Trophoblast cell (in vitro differentiated cells and primary cell): ENCODE data around the gene CYP46A1.

ENCODE experiments used
- DNase-seq, 2 donors: peaks; one replicate each; pipeline ENCODE4 v3.0.0-alpha.2; 2016
- H2AFZ ChIP-seq: 2 replicates; pipeline ENCODE4 v1.6.1; 2013; ENCODE audit warnings: low read length, moderate library complexity, mild to moderate bottlenecking; ENCODE audit not compliant: insufficient read depth, poor library complexity
- H2AK5ac ChIP-seq: 2 replicates; pipeline ENCODE4 v1.6.1; 2013; ENCODE audit warnings: mild to moderate bottlenecking, low read length
- H2BK120ac ChIP-seq: 2 replicates; pipeline ENCODE4 v1.6.1; 2013; ENCODE audit warnings: low read length, mild to moderate bottlenecking, moderate library complexity; ENCODE audit not compliant: insufficient read depth, poor library complexity
- H2BK12ac ChIP-seq: 2 replicates; pipeline ENCODE4 v1.6.1; 2013; ENCODE audit warnings: mild to moderate bottlenecking, low read length, moderate library complexity
- H2BK5ac ChIP-seq: 2 replicates; pipeline ENCODE4 v1.6.1; 2013; ENCODE audit warnings: low read length, low read depth, moderate library complexity, mild to moderate bottlenecking; ENCODE audit not compliant: poor library complexity
- H3K14ac ChIP-seq: 2 replicates; pipeline ENCODE4 v1.6.1; 2013; ENCODE audit warnings: mild to moderate bottlenecking, low read length
- H3K18ac ChIP-seq: 2 replicates; pipeline ENCODE4 v1.6.1; 2013; ENCODE audit warnings: mild to moderate bottlenecking, low read length
- H3K23ac ChIP-seq: 2 replicates; pipeline ENCODE4 v1.6.1; 2013; ENCODE audit warnings: low read length
- H3K27ac ChIP-seq: 2 replicates; pipeline ENCODE4 v1.5.1; 2013; ENCODE audit warnings: low read depth, mild to moderate bottlenecking, inconsistent platforms, low read length, moderate library complexity
- H3K27me3 ChIP-seq: 2 replicates; pipeline ENCODE4 v1.6.1; 2013; ENCODE audit warnings: inconsistent platforms, mild to moderate bottlenecking, low read length, moderate library complexity; ENCODE audit not compliant: insufficient read depth
- H3K36me3 ChIP-seq, 2 experiments: 1 replicate in 1 of 2; 2 replicates in 1 of 2; pipeline ENCODE4 v1.6.1; 2013; ENCODE audit warnings: low read length in 2 of 2, mild to moderate bottlenecking in 2 of 2, moderate library complexity in 1 of 2; ENCODE audit not compliant: insufficient read depth in 2 of 2, control insufficient read depth in 1 of 2
- H3K4ac ChIP-seq: 2 replicates; pipeline ENCODE4 v1.6.1; 2013; ENCODE audit warnings: low read depth, mild to moderate bottlenecking, low read length, moderate library complexity
- H3K4me1 ChIP-seq, 2 experiments: 1 replicate in 1 of 2; 2 replicates in 1 of 2; pipeline ENCODE4 v1.6.1; 2013; ENCODE audit warnings: low read length in 2 of 2, mild to moderate bottlenecking in 2 of 2, moderate library complexity in 1 of 2; ENCODE audit not compliant: insufficient read depth in 2 of 2, control insufficient read depth in 1 of 2
- H3K4me2 ChIP-seq: 2 replicates; pipeline ENCODE4 v1.6.1; 2013; ENCODE audit warnings: inconsistent platforms, mild to moderate bottlenecking, low read length, moderate library complexity
- H3K4me3 ChIP-seq: 2 replicates; pipeline ENCODE4 v1.5.1; 2013; ENCODE audit warnings: mild to moderate bottlenecking, low read depth, low read length, inconsistent platforms
- H3K79me1 ChIP-seq: one replicate; pipeline ENCODE4 v1.6.1; 2013; ENCODE audit warnings: low read length
- H3K79me2 ChIP-seq: 2 replicates; pipeline ENCODE4 v1.6.1; 2013; ENCODE audit warnings: low read length, mild to moderate bottlenecking; ENCODE audit not compliant: control insufficient read depth, insufficient read depth, poor library complexity
- H3K9ac ChIP-seq: 2 replicates; pipeline ENCODE4 v1.6.1; 2013; ENCODE audit warnings: mild to moderate bottlenecking, low read length
- H3K9me3 ChIP-seq: 2 replicates; pipeline ENCODE4 v1.6.1; 2013; ENCODE audit warnings: low read depth, mild to moderate bottlenecking, control low read depth, inconsistent platforms, low read length; ENCODE audit not compliant: insufficient read depth
- H4K12ac ChIP-seq: 2 replicates; pipeline ENCODE4 v1.6.1; 2013; ENCODE audit warnings: low read depth, mild to moderate bottlenecking, low read length, moderate library complexity
- H4K8ac ChIP-seq: 2 replicates; pipeline ENCODE4 v1.6.1; 2013; ENCODE audit warnings: low read depth, mild to moderate bottlenecking, low read length, moderate library complexity
- H4K91ac ChIP-seq: one replicate; pipeline ENCODE4 v1.6.1; 2013; ENCODE audit warnings: low read depth, mild to moderate bottlenecking, low read length, moderate library complexity
- WGBS: extraction: QIAGEN DNeasy Blood & Tissue Kit; methylation state at CpG from one replicate; pipeline ENCODE4 v1.1.7; 2013; ENCODE audit warnings: missing lambda C conversion rate; ENCODE audit not compliant: insufficient read length, insufficient coverage; ENCODE audit errors: extremely low coverage; 5-methylcytosine and 5-hydroxymethylcytosine counted together

CYP46A1 gene

GRCh38 chr14:99691111-99691885, 7.2 kb downstream of the CYP46A1 start:
- Histone ChIP-seq H3K4me2 (no peak overlapping the region), H3K9ac (no peak overlapping the region), H2BK12ac (no peak overlapping the region), H3K27ac (no peak overlapping the region), H3K79me2 (no peaks in the 10 kb centered on the region), H2AFZ (no peak overlapping the region), H3K9me3 (peaks cover 3% of the 10 kb centered on the region), H3K14ac (no peak overlapping the region), H3K18ac (no peak overlapping the region), H3K23ac (no peak overlapping the region), H3K4ac (no peak overlapping the region), H3K4me1 (peaks cover 0 to 4% of the 10 kb centered on the region in 2 experiments), H4K8ac (no peak overlapping the region), H3K27me3 (no peaks in the 10 kb centered on the region), H2BK120ac (no peak overlapping the region), H4K91ac (no peak overlapping the region), H2AK5ac (no peak overlapping the region), H2BK5ac (no peak overlapping the region), H3K36me3 (no peaks in the 10 kb centered on the region), H3K4me3 (no peak overlapping the region), H4K12ac (no peak overlapping the region), H3K79me1 (no peaks in the 10 kb centered on the region)
- DNase-seq, result no peak
- WGBS, result no CpG with 5 or more reads among the region's 13 CpGs

GRCh38 chr14:99693918-99694317, 9.8 kb downstream of the CYP46A1 start:
- H4K12ac ChIP-seq, result no peak overlapping the region
- H4K91ac ChIP-seq, result no peak overlapping the region
- H4K8ac ChIP-seq, result no peak overlapping the region
- no CpG with 5 or more reads among the region's 3 CpGs for WGBS
- no peak overlapping the region for H3K18ac ChIP-seq
- no peak for DNase-seq
- no peaks in the 10 kb centered on the region for H3K79me2 ChIP-seq
- H2BK5ac ChIP-seq, result no peak overlapping the region
- H2AK5ac ChIP-seq, result no peak overlapping the region
- H3K27ac ChIP-seq, result no peak overlapping the region
- H3K4me2 ChIP-seq, result no peak overlapping the region
- H3K79me1 ChIP-seq, result peaks cover 2% of the 10 kb centered on the region
- H3K36me3 ChIP-seq, result no peaks in the 10 kb centered on the region
- no peak overlapping the region for H3K4ac ChIP-seq
- no peak overlapping the region for H3K23ac ChIP-seq
- H2BK120ac ChIP-seq, result no peak overlapping the region
- no peak overlapping the region for H2BK12ac ChIP-seq
- H2AFZ ChIP-seq, result no peak overlapping the region
- no peak overlapping the region for H3K4me3 ChIP-seq
- H3K14ac ChIP-seq, result no peak overlapping the region
- no peak overlapping the region for H3K9ac ChIP-seq
- H3K9me3 ChIP-seq, result peaks cover 3% of the 10 kb centered on the region
- H3K27me3 ChIP-seq, result no peaks in the 10 kb centered on the region
- peaks cover 6 to 14% of the 10 kb centered on the region in 2 experiments for H3K4me1 ChIP-seq

- Histone ChIP-seq H3K27me3 (no peaks in the 10 kb centered on the region), H3K9ac (no peak overlapping the region), H3K4ac (no peak overlapping the region), H3K79me1 (peaks cover 2% of the 10 kb centered on the region), H3K14ac (no peak overlapping the region), H4K8ac (no peak overlapping the region), H3K4me3 (no peak overlapping the region), H3K36me3 (no peaks in the 10 kb centered on the region), H3K27ac (no peak overlapping the region), H3K4me2 (no peak overlapping the region), H3K9me3 (no peaks in the 10 kb centered on the region), H2AK5ac (no peak overlapping the region), H3K18ac (no peak overlapping the region), H3K4me1 (peaks cover 6 to 14% of the 10 kb centered on the region in 2 experiments), H3K79me2 (no peaks in the 10 kb centered on the region), H2BK5ac (no peak overlapping the region), H2BK12ac (no peak overlapping the region), H3K23ac (no peak overlapping the region), H2AFZ (no peak overlapping the region), H4K12ac (no peak overlapping the region), H4K91ac (no peak overlapping the region), H2BK120ac (no peak overlapping the region)
- no CpG with 5 or more reads among the region's 4 CpGs for WGBS
- no peak for DNase-seq
Measured at GRCh38 chr14:99696929-99697328, 12.8 kb downstream of the CYP46A1 start.

- Histone ChIP-seq H2AK5ac (no peak overlapping the region), H2BK5ac (no peak overlapping the region), H3K27me3 (no peaks in the 10 kb centered on the region), H3K27ac (no peak overlapping the region), H3K4me3 (no peak overlapping the region), H3K14ac (no peak overlapping the region), H4K12ac (no peak overlapping the region), H3K9ac (no peak overlapping the region), H2AFZ (no peak overlapping the region), H3K4me2 (no peak overlapping the region), H3K79me1 (peaks cover 2% of the 10 kb centered on the region), H2BK12ac (no peak overlapping the region), H4K8ac (no peak overlapping the region), H4K91ac (no peak overlapping the region), H3K9me3 (no peaks in the 10 kb centered on the region), H3K4ac (no peak overlapping the region), H3K4me1 (peaks cover 6 to 14% of the 10 kb centered on the region in 2 experiments), H3K79me2 (no peaks in the 10 kb centered on the region), H3K23ac (no peak overlapping the region), H3K36me3 (no peaks in the 10 kb centered on the region), H3K18ac (no peak overlapping the region), H2BK120ac (no peak overlapping the region)
- no peak for DNase-seq
- no CpG with 5 or more reads among the region's 6 CpGs for WGBS
Measured at GRCh38 chr14:99698236-99698635, 14.1 kb downstream of the CYP46A1 start.
